Esophagus muscularis mucosa (tissue), 4 donors: ENCODE measurements around the gene SPTBN4. TPM values are rescaled to one million over a fixed set of nuclear protein-coding genes. Genes with fewer than 3 reads are reported as not detected.
A peak's percentile ranks its signal among the peaks of the same experiment; 100 is the strongest.
"Not testable (repeated sequence)": the region's sequence is repeated elsewhere in the genome, so short reads cannot be mapped to it uniquely, and the experiment has no call there.

Source experiments
- DNase-seq: peaks from one replicate; pipeline ENCODE4 v3.0.0-alpha.2; 2017; ENCODE audit errors: extremely low spot score
- H3K27ac ChIP-seq, 4 donors: fragments of 200-600 bp; sonication (generic); replicated peaks in 1 of 4; 1 replicate in 3 of 4; 2 replicates in 1 of 4; pipeline ENCODE4 v1.5.1; 2016 to 2019; ENCODE audit warnings: mild to moderate bottlenecking in 1 of 4
- H3K27me3 ChIP-seq, 4 donors: fragments of 200-600 bp; sonication (generic); one replicate each; pipeline versions ENCODE4 v1.5.1 to v1.6.0; 2016 to 2019
- H3K36me3 ChIP-seq, 4 donors: fragments of 200-600 bp; sonication (generic); one replicate each; pipeline ENCODE4 v1.5.1; 2016 to 2019
- H3K4me1 ChIP-seq, 4 donors: fragments of 200-600 bp; sonication (generic); one replicate each; pipeline ENCODE4 v1.5.1; 2016 to 2019
- H3K4me3 ChIP-seq, 4 donors: fragments of 200-600 bp; sonication (generic); 1 replicate in 2 of 4; 2 replicates in 2 of 4; pipeline ENCODE4 v1.5.1; 2016 to 2019; ENCODE audit warnings: mild to moderate bottlenecking in 4 of 4, moderate library complexity in 1 of 4
- H3K9me3 ChIP-seq, 4 donors: fragments of 200-600 bp; sonication (generic); 1 replicate in 3 of 4; 2 replicates in 1 of 4; pipeline ENCODE4 v1.5.1; 2016 to 2019
- CTCF ChIP-seq, 3 experiments: fragments of 200-600 bp in 2 of 3; fragments of 450-650 bp in 1 of 3; sonication (generic) in 2 of 3; IDR thresholded peaks; one replicate each; pipeline ENCODE4 v1.5.1; 2017 to 2019; ENCODE audit warnings: antibody characterized with exemption in 3 of 3, mild to moderate bottlenecking in 2 of 3, moderate library complexity in 1 of 3
- EP300 ChIP-seq: sonication (generic); formaldehyde crosslinking; IDR thresholded peaks from one replicate; pipeline ENCODE4 v1.6.1; 2017; ENCODE audit warnings: antibody characterized with exemption
- POLR2A ChIP-seq: fragments of 450-650 bp; IDR thresholded peaks from one replicate; pipeline ENCODE4 v1.6.1; 2017; ENCODE audit warnings: antibody characterized with exemption, moderate library complexity, mild to moderate bottlenecking, low read depth
- POLR2AphosphoS5 ChIP-seq, 2 donors: sonication (generic); formaldehyde crosslinking; IDR thresholded peaks; one replicate each; pipeline ENCODE4 v1.6.1; 2017; ENCODE audit warnings: antibody characterized with exemption in 2 of 2
- WGBS: methylation state at CpG from one replicate; pipeline ENCODE4 v1.1.5; 2018; 5-methylcytosine and 5-hydroxymethylcytosine counted together
- intact Hi-C: fragments of 100-400 bp; cut with DNase I; formaldehyde crosslinking; loops from one replicate; pipeline ENCODE4 v1.15.1; 2023
- total RNA-seq, 4 donors: library from RNA; depleted of rRNA; stranded (reverse); fragments of >200 nt; gene quantifications; one replicate each; pipeline versions ENCODE4 v1.1.0 to v1.2.1, GENCODE V29; 2016

The SPTBN4 gene
- total RNA-seq, 4 donors from 2014 or later, result 2.1 to 6.4 (median 5.8) TPM

DNA sequence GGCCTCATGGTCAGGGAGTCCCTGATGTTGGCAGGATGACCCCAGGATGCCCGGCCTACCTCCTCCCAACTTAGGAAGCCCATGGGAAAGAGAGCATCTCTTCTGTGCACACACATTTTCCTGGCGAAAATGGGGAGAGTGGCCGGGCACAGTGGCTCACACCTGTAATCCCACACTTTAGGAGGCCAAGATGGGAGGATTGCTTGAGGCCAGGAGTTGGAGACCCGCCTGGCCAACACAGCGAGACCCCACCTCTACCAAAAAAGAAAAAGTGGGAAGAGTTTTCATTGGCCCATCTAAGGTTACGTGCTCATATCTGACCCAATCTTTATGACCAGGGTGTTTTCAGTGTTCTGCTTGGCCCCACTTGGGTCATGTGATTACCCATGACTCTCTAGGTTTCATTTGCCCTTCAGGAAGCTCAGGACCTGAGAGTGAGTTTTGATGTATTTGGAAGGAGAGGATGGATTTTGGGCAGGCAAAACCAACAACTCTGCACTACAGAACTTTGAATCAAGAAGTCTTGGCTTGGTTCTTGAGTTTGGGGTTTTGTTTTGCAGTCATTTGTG is 76.3 kb downstream of the SPTBN4 start:
- peaks cover 0 to 11% (median 5%) of the 10 kb centered on the region in 4 donors for H3K4me1 ChIP-seq
- WGBS, result 92% methylated on average over 6 of the region's 6 CpGs
- DNase-seq, result no peak
- peaks cover 0 to 5% (median 0%) of the 10 kb centered on the region in 4 donors for H3K36me3 ChIP-seq
- H3K27ac ChIP-seq, result no peak overlapping the region
- H3K27me3 ChIP-seq, result no peaks in the 10 kb centered on the region
- no peak overlapping the region for H3K4me3 ChIP-seq
- intact Hi-C loops, result no loop called here
- TF ChIP-seq POLR2A, result no peak
- H3K9me3 ChIP-seq, result no peaks in the 10 kb centered on the region

DNA sequence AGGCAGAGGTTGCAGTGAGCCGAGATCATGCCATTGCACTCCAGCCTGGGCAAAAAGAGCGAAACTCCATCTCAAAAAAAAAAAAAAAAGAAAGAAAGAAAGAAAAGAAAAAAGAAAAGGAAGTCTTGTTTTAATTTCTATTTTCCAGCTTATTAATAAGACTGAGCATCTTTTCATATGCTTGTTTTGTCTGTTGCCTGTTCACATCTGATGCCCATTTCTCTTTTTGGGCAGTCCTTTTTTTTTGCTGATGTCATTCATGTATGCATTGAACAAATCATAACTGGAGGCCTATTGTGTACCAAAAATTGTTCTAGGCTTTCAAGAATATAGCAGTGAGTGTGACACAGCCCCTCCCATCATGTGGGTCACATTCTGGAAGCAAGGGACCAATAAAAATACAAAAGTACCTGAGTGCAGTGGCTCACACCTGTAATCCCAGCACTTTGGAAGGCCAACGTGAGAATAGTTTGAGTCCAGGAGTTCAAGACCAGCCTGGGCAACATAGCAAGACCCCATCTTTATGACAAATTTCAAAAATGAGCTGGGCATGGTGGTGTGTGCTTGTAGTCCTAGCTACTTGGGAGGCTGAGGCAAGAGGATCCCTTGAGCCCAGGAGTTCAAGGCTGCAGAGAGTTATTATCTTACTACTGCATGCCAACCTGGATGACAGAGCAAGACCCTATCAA is 79.5 kb downstream of the SPTBN4 start:
- H3K4me3 ChIP-seq, H3K27me3 ChIP-seq, intact Hi-C loops, H3K9me3 ChIP-seq, DNase-seq, H3K27ac ChIP-seq, H3K36me3 ChIP-seq: not testable (repeated sequence)
- 83% methylated on average over 3 of the region's 3 CpGs for WGBS
- peaks cover 3 to 14% (median 11%) of the 10 kb centered on the region in 4 donors for H3K4me1 ChIP-seq

- H3K4me3 ChIP-seq, H3K27me3 ChIP-seq, intact Hi-C loops, H3K27ac ChIP-seq, DNase-seq, H3K9me3 ChIP-seq, H3K36me3 ChIP-seq: not testable (repeated sequence)
- 94% methylated on average over 4 of the region's 4 CpGs for WGBS
- H3K4me1 ChIP-seq, result peaks cover 3 to 14% (median 9%) of the 10 kb centered on the region in 4 donors
Measured at GRCh38 chr19:40547190-40547589, 80.4 kb downstream of the SPTBN4 start.

DNA sequence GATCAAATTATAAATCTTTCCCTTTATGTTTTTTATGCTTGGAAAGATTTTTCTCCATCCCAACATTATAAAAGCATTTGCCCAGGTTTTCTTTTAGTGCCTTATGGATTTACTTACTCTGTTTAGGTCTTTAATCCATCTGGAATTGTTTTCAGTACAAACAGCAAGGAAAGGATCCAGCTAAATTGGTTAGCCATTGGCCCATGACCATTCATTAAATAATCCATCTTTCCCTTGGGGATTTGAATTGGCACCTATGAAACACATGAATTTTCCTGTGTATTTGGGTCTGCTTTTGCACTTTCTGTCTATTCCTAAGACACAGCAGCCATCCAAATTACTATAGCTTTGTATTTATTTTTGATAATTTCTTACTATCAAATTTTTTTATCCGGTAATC is 81.0 kb downstream of the SPTBN4 start:
- Histone ChIP-seq H3K4me3 (no peak overlapping the region), H3K27me3 (peaks cover 0 to 13% (median 0%) of the 10 kb centered on the region in 4 donors), H3K27ac (no peak overlapping the region), H3K9me3 (no peaks in the 10 kb centered on the region), H3K4me1 (peaks cover 3 to 14% (median 8%) of the 10 kb centered on the region in 4 donors), H3K36me3 (no peaks in the 10 kb centered on the region)
- 96% methylated on average over 1 of the region's 1 CpG for WGBS
- intact Hi-C loops, result no loop called here
- TF ChIP-seq CTCF (IDR thresholded peaks at IDR 0.05) (no peak), POLR2AphosphoS5 (IDR thresholded peaks at IDR 0.05) (no peak), POLR2A (no peak), EP300 (no peak)
- no peak for DNase-seq

DNA sequence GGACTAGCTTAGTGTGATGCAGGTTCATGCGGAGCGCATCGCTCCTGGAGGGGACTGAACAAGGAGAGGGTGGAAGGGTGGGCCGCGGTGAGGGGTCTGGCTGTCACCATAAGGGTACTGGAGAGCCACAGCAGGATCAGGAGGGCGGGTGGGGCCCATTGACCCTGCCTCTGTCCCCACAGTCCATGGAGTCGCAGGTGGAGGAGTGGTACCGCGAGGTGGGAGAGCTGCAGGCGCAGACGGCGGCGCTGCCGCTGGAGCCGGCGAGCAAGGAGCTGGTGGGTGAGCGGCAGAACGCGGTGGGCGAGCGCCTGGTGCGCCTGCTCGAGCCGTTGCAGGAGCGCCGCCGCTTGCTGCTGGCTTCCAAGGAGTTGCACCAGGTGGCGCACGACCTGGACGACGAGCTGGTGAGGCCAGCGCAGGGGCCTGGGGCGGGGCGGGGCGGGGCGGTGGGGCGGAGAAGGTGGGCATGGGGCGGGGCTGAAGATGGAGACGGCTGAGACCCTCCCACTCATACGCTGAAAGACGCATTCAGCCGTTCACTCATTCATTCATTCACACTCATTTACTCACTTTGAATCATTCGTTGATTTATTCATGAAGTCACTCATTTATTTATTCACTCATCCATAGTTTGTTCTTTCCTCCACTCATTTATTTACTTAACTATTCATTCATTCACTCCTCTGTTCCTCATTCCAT is 82.4 kb downstream of the SPTBN4 start:
- peaks cover 3 to 10% (median 7%) of the 10 kb centered on the region in 4 donors for H3K4me1 ChIP-seq
- no peak for TF ChIP-seq POLR2AphosphoS5 (IDR thresholded peaks at IDR 0.05)
- no peak for TF ChIP-seq EP300
- TF ChIP-seq CTCF (IDR thresholded peaks at IDR 0.05), result peak; percentile 20 to 60 (median 50)
- no peak for TF ChIP-seq POLR2A
- no peaks in the 10 kb centered on the region for H3K9me3 ChIP-seq
- H3K27me3 ChIP-seq, result peaks cover 0 to 26% (median 2%) of the 10 kb centered on the region in 4 donors
- DNase-seq, result no peak
- 11% methylated on average over 24 of the region's 43 CpGs for WGBS
- no peaks in the 10 kb centered on the region for H3K36me3 ChIP-seq
- H3K27ac ChIP-seq, result no peak overlapping the region
- intact Hi-C loops, result loop anchor here (1.0 kb wide), 1 partner anchor 49 kb away; no protein-coding TSS in a partner anchor
- no peak overlapping the region for H3K4me3 ChIP-seq

GRCh38 chr19:40550951-40551350 is 84.2 kb downstream of the SPTBN4 start:
- peaks cover 0 to 35% (median 4%) of the 10 kb centered on the region in 4 donors for H3K27me3 ChIP-seq
- no peak overlapping the region for H3K27ac ChIP-seq
- H3K36me3 ChIP-seq, result no peaks in the 10 kb centered on the region
- WGBS, result 81% methylated on average over 4 of the region's 4 CpGs
- H3K4me1 ChIP-seq, result peaks cover 3 to 10% (median 7%) of the 10 kb centered on the region in 4 donors
- no peak overlapping the region for H3K4me3 ChIP-seq
- intact Hi-C loops, result no loop called here
- H3K9me3 ChIP-seq, result no peaks in the 10 kb centered on the region
- TF ChIP-seq CTCF (IDR thresholded peaks at IDR 0.05), result no peak
- TF ChIP-seq POLR2A, result no peak
- TF ChIP-seq POLR2AphosphoS5 (IDR thresholded peaks at IDR 0.05), result no peak
- TF ChIP-seq EP300, result no peak
- no peak for DNase-seq
